Mesenchymal stem cell (in vitro differentiated cells and primary cell): ENCODE data around the gene LLGL2.

Experiments
- DNase-seq: peaks from one replicate; pipeline ENCODE4 v3.0.0-alpha.2; 2013
- H2AFZ ChIP-seq: one replicate; pipeline ENCODE4 v1.6.1; 2013; ENCODE audit warnings: low read depth, mild to moderate bottlenecking, control low read depth, inconsistent platforms, low read length, moderate library complexity
- H2AK5ac ChIP-seq: 2 replicates; pipeline ENCODE4 v1.6.1; 2013; ENCODE audit warnings: low read length, moderate library complexity, mild to moderate bottlenecking, inconsistent platforms; ENCODE audit not compliant: severe bottlenecking
- H2BK120ac ChIP-seq: one replicate; pipeline ENCODE4 v1.6.1; 2013; ENCODE audit warnings: low read depth, mild to moderate bottlenecking, inconsistent platforms, low read length, moderate library complexity
- H2BK12ac ChIP-seq, 2 experiments: one replicate each; pipeline ENCODE4 v1.6.1; 2013; ENCODE audit warnings: inconsistent platforms in 2 of 2, low read length in 2 of 2, mild to moderate bottlenecking in 2 of 2, moderate library complexity in 2 of 2, control low read depth in 1 of 2
- H2BK15ac ChIP-seq: one replicate; pipeline ENCODE4 v1.6.1; 2013; ENCODE audit warnings: mild to moderate bottlenecking, low read depth, inconsistent platforms; ENCODE audit not compliant: poor library complexity, severe bottlenecking
- H2BK5ac ChIP-seq: 2 replicates; pipeline ENCODE4 v1.6.1; 2013; ENCODE audit warnings: low read depth, mild to moderate bottlenecking, low read length, control low read depth, inconsistent platforms; ENCODE audit not compliant: poor library complexity, severe bottlenecking
- H3K14ac ChIP-seq, 2 experiments: one replicate each; pipeline ENCODE4 v1.6.1; 2013; ENCODE audit warnings: inconsistent platforms in 2 of 2, low read length in 2 of 2, control low read depth in 1 of 2, mild to moderate bottlenecking in 1 of 2, moderate library complexity in 1 of 2
- H3K18ac ChIP-seq, 2 experiments: one replicate each; pipeline ENCODE4 v1.6.1; 2013; ENCODE audit warnings: inconsistent platforms in 2 of 2, low read length in 2 of 2, control low read depth in 1 of 2, low read depth in 1 of 2, mild to moderate bottlenecking in 1 of 2
- H3K23ac ChIP-seq, 2 experiments: one replicate each; pipeline ENCODE4 v1.6.1; 2013; ENCODE audit warnings: inconsistent platforms in 2 of 2, low read length in 2 of 2, mild to moderate bottlenecking in 2 of 2, moderate library complexity in 2 of 2, control low read depth in 1 of 2
- H3K27ac ChIP-seq: 2 replicates; pipeline ENCODE4 v1.5.1; 2013; ENCODE audit warnings: mild to moderate bottlenecking, moderate library complexity, low read length, control low read depth, inconsistent platforms; ENCODE audit not compliant: poor library complexity, severe bottlenecking
- H3K27me3 ChIP-seq, 2 experiments: 2 replicates each; pipeline versions ENCODE4 v1.6.1 to v1.7.0; 2013; ENCODE audit warnings: low read length in 2 of 2, mild to moderate bottlenecking in 2 of 2, moderate library complexity in 2 of 2, control low read depth in 1 of 2, inconsistent platforms in 1 of 2; ENCODE audit not compliant: control insufficient read depth in 1 of 2, insufficient read depth in 1 of 2
- H3K36me3 ChIP-seq, 2 experiments: 2 replicates each; pipeline versions ENCODE4 v1.6.1 to v1.7.0; 2013; ENCODE audit warnings: low read length in 2 of 2, control low read depth in 1 of 2, inconsistent platforms in 1 of 2, low read depth in 1 of 2, mild to moderate bottlenecking in 1 of 2; ENCODE audit not compliant: insufficient read depth in 2 of 2, control insufficient read depth in 1 of 2
- H3K4ac ChIP-seq, 2 experiments: one replicate each; pipeline ENCODE4 v1.6.1; 2013; ENCODE audit warnings: inconsistent platforms in 2 of 2, low read length in 2 of 2, mild to moderate bottlenecking in 2 of 2, moderate library complexity in 2 of 2, control low read depth in 1 of 2, low read depth in 1 of 2
- H3K4me1 ChIP-seq: 2 replicates; pipeline ENCODE4 v1.6.1; 2013; ENCODE audit warnings: low read depth, low read length, control low read depth; ENCODE audit not compliant: control insufficient read depth, insufficient read depth
- H3K4me2 ChIP-seq: 2 replicates; pipeline ENCODE4 v1.6.1; 2013; ENCODE audit warnings: low read length, mild to moderate bottlenecking, inconsistent platforms; ENCODE audit not compliant: poor library complexity, severe bottlenecking
- H3K4me3 ChIP-seq, 2 experiments: 2 replicates each; pipeline versions ENCODE4 v1.5.1 to v1.7.0; 2013; ENCODE audit warnings: low read length in 2 of 2, mild to moderate bottlenecking in 2 of 2, control low read depth in 1 of 2, low read depth in 1 of 2; ENCODE audit not compliant: insufficient read depth in 1 of 2
- H3K79me1 ChIP-seq: replicated peaks from 2 replicates; pipeline ENCODE4 v1.6.1; 2013; ENCODE audit warnings: mild to moderate bottlenecking, control low read depth, low read length, inconsistent platforms; ENCODE audit not compliant: poor library complexity, severe bottlenecking
- H3K9ac ChIP-seq: 2 replicates; pipeline ENCODE4 v1.7.0; 2013; ENCODE audit warnings: mild to moderate bottlenecking, low read length, moderate library complexity
- H3K9me3 ChIP-seq: 2 replicates; pipeline ENCODE4 v1.7.0; 2013; ENCODE audit warnings: mild to moderate bottlenecking, low read length; ENCODE audit not compliant: control insufficient read depth
- H4K8ac ChIP-seq: one replicate; pipeline ENCODE4 v1.6.1; 2013; ENCODE audit warnings: inconsistent platforms, mild to moderate bottlenecking, low read length, moderate library complexity
- H4K91ac ChIP-seq: one replicate; pipeline ENCODE4 v1.6.1; 2013; ENCODE audit warnings: mild to moderate bottlenecking, low read length, inconsistent platforms
- WGBS: methylation state at CpG from one replicate; pipeline ENCODE4 v1.1.7; 2013; ENCODE audit warnings: mixed read lengths; 5-methylcytosine and 5-hydroxymethylcytosine counted together

The LLGL2 gene

DNA sequence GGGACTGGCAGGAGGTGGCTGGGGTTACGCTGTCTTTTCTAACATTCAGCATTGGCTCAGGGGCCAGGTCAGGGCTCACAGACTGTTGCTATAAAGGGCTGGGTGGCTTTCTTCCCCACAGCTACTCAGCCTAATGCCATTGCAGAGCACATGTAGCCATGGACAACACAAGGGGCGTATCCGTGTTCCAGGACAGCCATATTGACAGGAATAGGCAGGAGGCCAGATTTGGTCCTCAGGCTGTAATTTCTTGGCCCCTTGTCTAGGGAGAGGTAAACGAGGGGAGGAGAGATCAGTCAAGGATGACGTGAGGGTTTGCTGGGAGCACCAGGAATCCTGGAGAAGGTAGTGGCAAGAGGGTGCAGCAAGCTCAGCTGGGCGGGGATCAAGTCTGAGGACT, 40.9 kb downstream of the LLGL2 start:
- Histone ChIP-seq H3K4me1 (peaks cover 22% of the 10 kb centered on the region), H3K27me3 (peaks cover 0 to 59% of the 10 kb centered on the region in 2 experiments)
- WGBS = 83% methylated on average over 6 of the region's 6 CpGs

DNA sequence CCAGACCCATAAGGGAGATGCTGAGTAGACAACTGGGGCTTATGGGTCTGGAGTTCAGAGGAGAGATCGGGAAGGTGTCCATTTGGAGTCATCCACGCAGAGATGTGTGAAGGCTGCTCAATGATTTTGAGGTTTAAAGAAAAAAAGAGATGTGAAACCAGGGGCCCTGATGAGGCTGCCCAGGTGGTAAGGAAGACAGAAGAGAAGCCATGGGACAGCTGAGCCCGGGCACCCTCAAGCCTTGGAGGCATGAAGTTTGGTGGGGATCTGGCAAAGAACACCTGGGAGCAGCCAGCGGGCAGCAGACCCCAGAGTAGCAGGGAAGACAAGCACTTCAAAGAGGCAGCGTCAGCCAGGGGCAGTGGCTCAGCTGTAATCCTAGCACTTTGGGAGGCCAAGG, 41.3 kb downstream of the LLGL2 start:
- H4K8ac ChIP-seq = no peak overlapping the region
- H4K91ac ChIP-seq = no peak overlapping the region
- H3K27me3 ChIP-seq = peaks cover 0 to 63% of the 10 kb centered on the region in 2 experiments
- no peaks in the 10 kb centered on the region for H3K9me3 ChIP-seq
- H2AK5ac ChIP-seq = no peak overlapping the region
- peaks cover 0 to 13% of the 10 kb centered on the region in 2 experiments for H3K36me3 ChIP-seq
- no peak overlapping the region for H2BK120ac ChIP-seq
- H2BK15ac ChIP-seq = no peak overlapping the region
- H3K4me3 ChIP-seq = no peak overlapping the region
- H3K18ac ChIP-seq = no peak overlapping the region
- H2BK12ac ChIP-seq = no peak overlapping the region
- no peak overlapping the region for H3K14ac ChIP-seq
- no peak for DNase-seq
- H3K4me1 ChIP-seq = peaks cover 21% of the 10 kb centered on the region
- H3K4ac ChIP-seq = no peak overlapping the region
- no peak overlapping the region for H3K27ac ChIP-seq
- WGBS = 93% methylated on average over 5 of the region's 5 CpGs
- H2AFZ ChIP-seq = no peak overlapping the region
- no peak overlapping the region for H3K23ac ChIP-seq
- no peaks in the 10 kb centered on the region for H3K79me1 ChIP-seq
- H3K9ac ChIP-seq = no peak overlapping the region
- no peak overlapping the region for H2BK5ac ChIP-seq
- H3K4me2 ChIP-seq = no peak overlapping the region

More for the DNA sequence above, 40.9 kb downstream of the LLGL2 start:
- Histone ChIP-seq H3K79me1 (no peaks in the 10 kb centered on the region), H2BK120ac (no peak overlapping the region), H4K8ac (no peak overlapping the region), H3K27ac (no peak overlapping the region), H3K14ac (no peak overlapping the region), H3K23ac (no peak overlapping the region), H2AFZ (no peak overlapping the region), H3K4me2 (no peak overlapping the region), H2BK15ac (no peak overlapping the region), H2AK5ac (no peak overlapping the region), H2BK5ac (no peak overlapping the region), H3K9ac (no peak overlapping the region), H3K9me3 (no peaks in the 10 kb centered on the region), H3K36me3 (peaks cover 0 to 13% of the 10 kb centered on the region in 2 experiments), H2BK12ac (no peak overlapping the region), H4K91ac (no peak overlapping the region), H3K18ac (no peak overlapping the region), H3K4ac (no peak overlapping the region), H3K4me3 (no peak overlapping the region)
- DNase-seq = no peak

GRCh38 chr17:75568412-75569255, 43.1 kb downstream of the LLGL2 start:
- Histone ChIP-seq H2AK5ac (no peak overlapping the region), H2BK15ac (no peak overlapping the region), H3K18ac (no peak overlapping the region), H3K9me3 (no peaks in the 10 kb centered on the region), H3K36me3 (peaks cover 0 to 11% of the 10 kb centered on the region in 2 experiments), H2AFZ (no peak overlapping the region), H3K9ac (no peak overlapping the region), H3K4me1 (peaks cover 19% of the 10 kb centered on the region), H3K79me1 (no peaks in the 10 kb centered on the region), H3K4me2 (no peak overlapping the region), H3K4me3 (no peak overlapping the region), H4K91ac (no peak overlapping the region), H4K8ac (no peak overlapping the region), H3K27ac (no peak overlapping the region), H2BK5ac (no peak overlapping the region), H3K23ac (no peak overlapping the region), H2BK120ac (no peak overlapping the region), H3K4ac (no peak overlapping the region), H3K27me3 (peaks cover 0 to 66% of the 10 kb centered on the region in 2 experiments), H2BK12ac (no peak overlapping the region), H3K14ac (no peak overlapping the region)
- 96% methylated on average over 31 of the region's 31 CpGs for WGBS
- DNase-seq = no peak

DNA sequence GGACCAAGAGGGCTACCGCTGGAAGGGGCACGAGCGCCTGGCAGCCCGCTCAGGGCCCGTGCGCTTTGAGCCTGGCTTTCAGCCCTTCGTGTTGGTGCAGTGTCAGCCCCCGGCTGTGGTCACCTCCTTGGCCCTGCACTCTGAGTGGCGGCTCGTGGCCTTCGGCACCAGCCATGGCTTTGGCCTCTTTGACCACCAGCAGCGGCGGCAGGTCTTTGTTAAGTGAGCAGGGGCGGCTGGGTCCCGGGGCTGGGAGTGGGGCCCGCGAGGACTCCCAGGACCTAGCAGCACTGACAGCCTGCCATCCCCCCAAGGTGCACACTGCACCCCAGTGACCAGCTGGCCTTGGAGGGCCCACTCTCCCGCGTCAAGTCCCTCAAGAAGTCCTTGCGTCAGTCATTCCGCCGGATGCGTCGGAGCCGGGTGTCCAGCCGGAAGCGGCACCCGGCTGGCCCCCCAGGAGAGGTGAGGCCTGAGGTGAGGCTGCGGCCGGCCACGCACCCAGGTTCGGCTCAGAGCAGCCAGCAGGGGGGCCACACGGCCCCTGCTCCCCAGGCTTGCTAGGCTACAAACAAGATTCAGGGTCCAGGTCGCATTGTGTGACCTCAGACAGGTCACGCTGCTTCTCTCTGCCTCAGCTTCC, 44.7 kb downstream of the LLGL2 start:
- peak overlapping the region in 1 of 2 experiments; percentile 68 for H3K4ac ChIP-seq
- peaks cover 0 to 8% of the 10 kb centered on the region in 2 experiments for H3K36me3 ChIP-seq
- H3K27ac ChIP-seq = no peak overlapping the region
- WGBS = 95% methylated on average over 35 of the region's 35 CpGs
- no peaks in the 10 kb centered on the region for H3K79me1 ChIP-seq
- no peaks in the 10 kb centered on the region for H3K9me3 ChIP-seq
- peaks cover 14% of the 10 kb centered on the region for H3K4me1 ChIP-seq
- no peak overlapping the region for H3K14ac ChIP-seq
- no peak overlapping the region for H4K8ac ChIP-seq
- no peak overlapping the region for H2AK5ac ChIP-seq
- H3K18ac ChIP-seq = no peak overlapping the region
- H2BK12ac ChIP-seq = no peak overlapping the region
- no peak overlapping the region for H3K9ac ChIP-seq
- no peak overlapping the region for H2BK5ac ChIP-seq
- no peak overlapping the region for H3K4me3 ChIP-seq
- H2BK15ac ChIP-seq = no peak overlapping the region
- no peak overlapping the region for H3K4me2 ChIP-seq
- H3K23ac ChIP-seq = no peak overlapping the region
- peaks cover 0 to 54% of the 10 kb centered on the region in 2 experiments for H3K27me3 ChIP-seq
- DNase-seq = no peak
- H2AFZ ChIP-seq = no peak overlapping the region
- no peak overlapping the region for H2BK120ac ChIP-seq
- peak overlapping the region; percentile 45 for H4K91ac ChIP-seq
